ENCODE data around the gene ATP11A. TPM values are rescaled to one million over a fixed set of nuclear protein-coding genes. Genes with fewer than 3 reads are reported as not detected.

ATP11A gene
- total RNA-seq, 4 donors from 2014 or later = 23.3 to 35.5 (median 31.1) TPM

DNA sequence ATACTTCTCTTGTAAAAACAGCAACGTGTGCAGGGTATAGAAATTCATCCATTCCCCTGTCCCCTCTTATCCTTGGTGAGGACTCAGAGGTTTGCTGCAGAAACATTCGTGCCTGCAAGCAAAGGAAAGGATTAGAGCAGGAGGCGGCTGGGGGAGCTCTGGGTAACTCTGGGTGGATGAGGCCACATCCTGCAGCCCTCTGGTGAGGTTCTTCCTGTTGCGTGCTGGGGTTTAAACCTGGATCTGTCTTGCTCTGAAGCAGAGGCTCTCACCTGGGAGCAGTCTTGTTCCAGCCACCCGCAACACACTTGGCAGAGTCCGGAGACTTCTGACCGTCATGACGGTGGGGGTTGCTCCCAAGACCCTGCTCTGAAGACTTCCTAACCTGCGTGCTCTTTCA is 69.2 kb downstream of the ATP11A start:
- no peak overlapping the region for H3K4me3 ChIP-seq (ENCODE audit: low read depth, poor library complexity, severe bottlenecking)
- intact Hi-C loops (cut with DNase I; ENCODE audit: low total_unique reads) = no loop called here
- WGBS, 2 donors = 93 to 98% methylated on average over 9 of the region's 9 CpGs
- no peak for DNase-seq (ENCODE audit: low spot score in 2 of 2)
- TF ChIP-seq POLR2A (IDR thresholded peaks at IDR 0.05) = no peak
- TF ChIP-seq, protein P1, sequence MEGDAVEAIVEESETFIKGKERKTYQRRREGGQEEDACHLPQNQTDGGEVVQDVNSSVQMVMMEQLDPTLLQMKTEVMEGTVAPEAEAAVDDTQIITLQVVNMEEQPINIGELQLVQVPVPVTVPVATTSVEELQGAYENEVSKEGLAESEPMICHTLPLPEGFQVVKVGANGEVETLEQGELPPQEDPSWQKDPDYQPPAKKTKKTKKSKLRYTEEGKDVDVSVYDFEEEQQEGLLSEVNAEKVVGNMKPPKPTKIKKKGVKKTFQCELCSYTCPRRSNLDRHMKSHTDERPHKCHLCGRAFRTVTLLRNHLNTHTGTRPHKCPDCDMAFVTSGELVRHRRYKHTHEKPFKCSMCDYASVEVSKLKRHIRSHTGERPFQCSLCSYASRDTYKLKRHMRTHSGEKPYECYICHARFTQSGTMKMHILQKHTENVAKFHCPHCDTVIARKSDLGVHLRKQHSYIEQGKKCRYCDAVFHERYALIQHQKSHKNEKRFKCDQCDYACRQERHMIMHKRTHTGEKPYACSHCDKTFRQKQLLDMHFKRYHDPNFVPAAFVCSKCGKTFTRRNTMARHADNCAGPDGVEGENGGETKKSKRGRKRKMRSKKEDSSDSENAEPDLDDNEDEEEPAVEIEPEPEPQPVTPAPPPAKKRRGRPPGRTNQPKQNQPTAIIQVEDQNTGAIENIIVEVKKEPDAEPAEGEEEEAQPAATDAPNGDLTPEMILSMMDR (IDR thresholded peaks at IDR 0.05) = no peak

DNA sequence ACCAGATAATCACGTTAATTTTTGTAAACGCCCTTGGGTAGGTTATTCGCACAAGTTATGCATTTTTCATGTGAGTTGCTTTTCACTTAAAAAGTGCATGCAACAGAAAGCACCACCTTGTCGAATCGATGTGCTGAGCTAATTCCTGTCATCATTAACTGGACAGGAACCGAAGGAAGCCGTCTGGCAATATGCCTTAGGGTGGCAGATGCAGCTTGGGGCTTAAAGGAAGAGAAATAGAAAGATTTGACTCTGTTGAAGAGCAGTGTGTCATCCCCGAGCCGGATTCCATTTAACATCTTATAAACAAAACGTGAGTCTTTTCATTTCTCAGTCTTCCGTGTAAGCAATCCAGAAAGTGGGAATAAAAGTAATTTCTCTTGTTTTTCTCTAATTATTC is 70.0 kb downstream of the ATP11A start:
- intact Hi-C loops (cut with DNase I; ENCODE audit: low total_unique reads) = no loop called here
- H3K4me3 ChIP-seq (ENCODE audit: low read depth, poor library complexity, severe bottlenecking) = no peak overlapping the region
- TF ChIP-seq, protein P1 (IDR thresholded peaks at IDR 0.05) = no peak
- no peak for TF ChIP-seq POLR2A (IDR thresholded peaks at IDR 0.05)
- WGBS, 2 donors = 86 to 89% methylated on average over 11 of the region's 11 CpGs
- no peak for DNase-seq (ENCODE audit: low spot score in 2 of 2)

DNA sequence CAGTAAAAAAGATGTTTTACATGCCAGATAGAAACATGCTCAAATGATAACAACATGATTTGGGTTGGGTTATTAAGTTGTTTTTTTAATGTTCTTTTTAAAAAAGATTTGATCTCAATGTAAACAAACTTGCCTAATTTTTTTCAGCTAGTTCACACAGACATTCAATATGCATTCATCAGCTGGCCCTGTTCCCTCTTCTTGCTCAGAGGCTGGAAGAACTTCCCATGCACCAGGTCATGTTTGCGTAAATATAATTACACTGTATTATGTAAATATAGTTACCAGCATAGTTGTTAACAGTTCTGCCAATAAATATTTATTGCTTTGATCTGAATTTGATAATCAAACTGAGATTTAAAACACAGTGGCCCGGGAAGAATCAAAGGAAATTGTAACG is 70.6 kb downstream of the ATP11A start:
- TF ChIP-seq, protein P1 (IDR thresholded peaks at IDR 0.05) = no peak
- no peak for TF ChIP-seq POLR2A (IDR thresholded peaks at IDR 0.05)
- H3K4me3 ChIP-seq (ENCODE audit: low read depth, poor library complexity, severe bottlenecking) = no peak overlapping the region
- WGBS, 2 donors = 65% methylated on average over 3 of the region's 3 CpGs
- intact Hi-C loops (cut with DNase I; ENCODE audit: low total_unique reads) = no loop called here
- no peak for DNase-seq (ENCODE audit: low spot score in 2 of 2)

DNA sequence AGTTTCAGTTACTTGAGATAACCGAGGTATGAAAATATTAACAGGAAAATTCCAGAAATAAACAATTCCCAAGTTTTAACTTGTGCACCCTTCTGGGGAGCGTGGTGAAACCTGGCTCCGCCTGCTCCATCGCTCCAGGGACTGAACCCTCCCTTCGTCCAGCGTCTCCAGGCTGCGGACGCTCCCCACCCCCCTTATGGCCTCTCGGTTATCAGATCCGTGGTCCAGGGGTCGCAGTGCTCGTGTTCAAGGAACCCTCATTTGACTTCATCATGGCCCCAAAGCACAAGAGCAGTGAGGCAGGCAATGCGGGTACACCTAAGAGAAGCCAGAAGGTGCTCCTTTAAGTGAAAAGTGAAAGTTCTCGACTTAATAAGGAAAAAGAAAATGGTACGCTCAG is 71.1 kb downstream of the ATP11A start:
- no peak for DNase-seq (ENCODE audit: low spot score in 2 of 2)
- TF ChIP-seq, protein P1 (IDR thresholded peaks at IDR 0.05) = no peak
- WGBS, 2 donors = 78 to 83% methylated on average over 15 of the region's 15 CpGs
- intact Hi-C loops (cut with DNase I; ENCODE audit: low total_unique reads) = no loop called here
- no peak overlapping the region for H3K4me3 ChIP-seq (ENCODE audit: low read depth, poor library complexity, severe bottlenecking)

DNA sequence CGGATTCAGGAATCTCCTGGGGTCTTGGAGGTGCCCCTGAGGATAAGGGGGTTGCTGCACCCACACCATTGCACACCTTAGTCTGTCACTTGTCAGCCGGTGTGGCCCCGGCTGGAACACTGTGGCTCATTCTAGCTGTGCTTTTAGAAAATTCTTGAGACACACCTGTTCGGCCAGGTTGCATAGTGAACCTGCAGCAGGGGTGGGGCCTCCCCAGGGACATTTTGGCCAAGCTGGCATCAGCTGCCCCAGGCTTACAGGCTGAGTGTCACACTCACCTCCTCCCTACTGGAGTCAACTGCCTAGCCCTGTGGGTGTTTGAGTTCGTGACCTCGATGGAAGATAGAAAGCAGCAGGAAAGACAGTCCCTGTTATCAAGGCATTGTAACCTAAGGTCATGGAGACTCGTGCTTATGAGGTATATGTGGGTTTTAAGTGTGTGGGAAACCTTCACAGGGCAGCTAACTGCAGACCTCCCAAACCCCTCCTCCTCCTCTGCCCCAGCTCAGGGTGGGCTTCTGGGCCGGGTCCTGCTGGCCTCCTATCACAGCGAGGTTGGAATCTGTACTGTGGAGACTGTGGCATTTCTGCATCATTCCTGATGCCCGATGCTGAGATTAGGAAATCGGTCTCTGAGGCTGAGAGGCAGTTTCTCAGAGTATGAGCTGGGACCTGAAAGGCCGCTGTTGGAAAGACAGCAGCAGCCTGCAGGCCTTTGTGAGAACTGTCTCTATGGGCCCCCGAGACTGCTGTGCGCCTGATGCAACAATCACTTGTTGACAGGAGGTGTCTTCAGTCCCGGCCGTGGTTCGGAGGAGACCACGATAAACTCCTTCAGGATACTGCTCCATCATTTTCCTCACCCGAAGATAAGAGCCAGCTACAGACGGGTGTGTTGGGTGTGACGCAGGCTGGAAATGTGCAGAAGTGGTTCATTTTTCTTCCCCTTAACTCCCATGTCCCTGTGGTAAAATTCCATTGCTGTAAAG is 72.2 kb downstream of the ATP11A start:
- TF ChIP-seq, protein P1 (IDR thresholded peaks at IDR 0.05) = no peak
- no peak for TF ChIP-seq POLR2A (IDR thresholded peaks at IDR 0.05)
- intact Hi-C loops (cut with DNase I; ENCODE audit: low total_unique reads) = no loop called here
- no peak overlapping the region for H3K4me3 ChIP-seq (ENCODE audit: low read depth, poor library complexity, severe bottlenecking)
- DNase-seq (ENCODE audit: low spot score in 2 of 2) = no peak
- WGBS, 2 donors = 84 to 88% methylated on average over 20 to 21 of the region's 21 CpGs
